Cerebellar nuclear complex (tissue), 1 donor: ENCODE results near the gene STAMBP.
"Not testable (repeated sequence)": the region's sequence is repeated elsewhere in the genome, so short reads cannot be mapped to it uniquely, and the experiment has no call there.

ENCODE experiments used
- DNase-seq, 2 experiments: peaks; one replicate each; lab custom pipeline; 2025; lab: John Stamatoyannopoulos, UW

STAMBP gene

DNA sequence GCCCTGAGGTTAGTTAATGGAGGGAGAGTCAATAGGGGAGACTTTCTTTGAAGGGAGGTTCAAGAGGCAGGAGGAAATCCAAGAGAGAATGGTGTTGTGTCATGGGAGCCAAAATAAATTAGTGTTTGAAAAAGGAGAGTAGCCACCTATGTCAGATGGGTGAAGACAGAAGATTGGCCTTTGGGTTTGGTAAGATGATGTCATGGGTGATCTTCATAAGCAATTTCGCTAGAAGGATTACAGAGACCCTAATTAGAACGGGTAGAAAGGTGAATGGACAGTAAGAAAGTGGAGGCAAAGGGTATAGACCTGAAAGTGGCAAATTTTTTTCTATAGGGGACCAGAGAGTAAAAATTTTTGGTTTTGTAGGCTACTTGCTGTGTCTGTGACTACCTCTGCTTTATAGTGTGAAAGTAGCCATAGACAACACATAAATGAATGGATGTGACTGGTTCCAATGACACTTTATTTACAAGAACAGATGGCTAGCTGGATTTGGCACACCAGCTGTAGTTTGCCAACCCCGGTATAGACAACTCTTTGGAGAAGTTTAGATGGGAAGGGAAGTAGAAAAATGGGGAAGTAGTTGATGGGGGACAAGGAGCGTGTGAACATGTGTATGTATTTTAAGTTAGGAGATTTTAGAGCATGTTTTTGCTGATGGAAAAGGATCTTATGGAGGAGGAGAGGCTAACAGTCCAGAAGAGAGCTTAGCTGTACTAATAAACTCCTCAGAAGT is 9.3 kb downstream of the STAMBP start:
- no peak for DNase-seq

DNA sequence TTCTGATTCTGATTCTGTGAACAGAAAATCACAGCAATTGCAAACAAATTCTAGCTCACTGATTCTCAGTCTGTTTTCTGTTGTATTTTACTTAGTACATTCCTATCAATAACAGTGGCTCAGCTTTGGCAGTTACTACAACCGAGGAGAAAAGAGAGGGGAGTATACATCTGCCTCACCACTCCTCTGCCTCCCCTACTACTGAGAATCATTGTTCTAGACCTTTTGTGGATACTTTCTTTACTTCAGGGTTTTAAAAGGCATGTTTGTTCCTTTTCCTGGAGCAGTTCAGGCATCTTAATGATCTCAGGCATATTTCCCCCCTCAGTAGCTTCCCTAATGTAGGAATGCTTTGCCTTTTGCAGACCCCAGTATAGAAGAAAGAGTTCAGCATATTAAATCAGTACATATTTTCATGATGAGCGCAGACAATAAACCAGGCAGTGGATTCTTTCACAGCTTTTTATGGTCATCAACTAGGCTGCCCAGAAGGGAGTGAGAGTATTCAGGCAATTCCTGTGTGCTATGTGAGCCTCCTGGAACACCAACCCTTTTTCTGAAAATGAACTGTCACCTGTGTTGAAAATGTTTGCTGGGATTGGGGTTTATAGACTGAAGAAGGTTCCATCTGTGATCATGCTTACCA is 10.3 kb downstream of the STAMBP start:
- no peak for DNase-seq

DNA sequence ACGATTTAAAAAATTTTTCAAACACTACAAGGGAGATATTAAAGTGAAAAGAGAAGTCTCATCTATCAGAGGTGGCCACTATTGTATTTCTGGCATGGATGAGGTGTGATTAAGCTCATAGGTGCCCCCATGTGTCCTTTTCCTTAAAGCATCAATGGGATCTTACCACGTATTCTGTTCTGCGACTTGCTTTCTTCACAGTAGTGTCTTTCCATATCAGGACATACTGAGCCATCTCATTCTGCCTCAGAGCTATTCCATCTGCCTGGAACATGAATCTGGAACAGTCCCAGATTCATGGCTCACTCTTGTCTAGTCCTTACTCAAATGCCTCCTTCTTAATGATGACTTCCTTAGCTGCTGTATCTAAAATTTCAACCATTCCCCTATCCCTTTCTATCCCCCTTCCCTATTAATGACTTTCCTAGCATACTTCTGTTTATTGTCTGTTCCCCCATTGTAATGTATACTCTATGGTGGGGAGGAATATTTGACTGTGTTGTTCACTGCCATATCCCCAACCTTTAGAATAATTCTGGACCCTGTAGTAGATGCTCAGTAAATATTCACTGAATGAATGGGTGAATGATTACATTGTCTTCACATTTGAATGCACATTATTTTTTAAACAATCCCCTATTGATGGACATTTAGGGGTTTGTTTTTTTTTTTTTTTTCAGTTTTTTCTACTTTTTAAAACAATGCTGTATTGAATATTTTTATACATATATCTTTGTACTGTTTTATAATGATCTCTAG is 11.1 kb downstream of the STAMBP start:
- DNase-seq = no peak

DNA sequence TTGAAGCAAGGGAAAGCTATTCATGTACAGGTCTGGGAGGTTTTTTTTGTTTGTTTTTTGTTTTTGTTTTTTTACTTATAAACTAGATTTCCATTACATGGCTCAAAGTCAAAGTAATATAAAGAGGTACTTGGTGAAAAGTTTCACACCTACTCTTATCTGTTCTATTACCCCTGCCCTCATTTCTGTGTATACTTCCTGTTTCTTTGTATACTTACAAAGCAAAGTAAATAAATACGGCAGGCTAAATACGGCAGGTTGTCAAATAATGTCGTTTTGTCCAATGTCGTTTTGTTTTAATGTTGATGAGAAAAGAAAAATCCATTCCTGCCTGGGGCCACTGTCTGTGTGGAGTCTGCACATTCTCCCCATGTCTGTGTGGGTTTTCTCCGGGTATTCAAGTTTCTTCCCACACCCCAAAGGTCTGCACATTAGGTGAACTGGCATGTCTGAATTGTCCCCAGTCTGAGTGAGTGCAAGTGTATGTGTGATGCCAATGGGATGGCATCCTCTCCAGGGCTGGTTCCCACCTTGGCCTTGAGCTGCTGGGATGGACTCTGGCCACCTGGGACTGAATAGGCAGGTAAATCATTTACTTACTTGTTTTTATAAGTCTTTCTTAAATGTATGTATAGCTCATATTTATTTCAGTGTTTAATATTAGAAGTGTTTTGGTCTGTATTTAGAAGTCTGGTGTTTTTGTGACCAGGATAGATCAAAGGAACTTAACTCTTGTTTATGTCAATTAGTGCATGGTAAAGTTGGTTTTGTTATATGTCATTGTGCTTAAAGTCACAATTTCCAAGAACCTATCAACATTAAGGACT is 13.4 kb downstream of the STAMBP start:
- DNase-seq = no peak

- DNase-seq = no peak
Measured at GRCh38 chr2:73842739-73843019, 13.9 kb downstream of the STAMBP start.

- no peak for DNase-seq
Measured at GRCh38 chr2:73844087-73844486, 15.3 kb downstream of the STAMBP start.

DNA sequence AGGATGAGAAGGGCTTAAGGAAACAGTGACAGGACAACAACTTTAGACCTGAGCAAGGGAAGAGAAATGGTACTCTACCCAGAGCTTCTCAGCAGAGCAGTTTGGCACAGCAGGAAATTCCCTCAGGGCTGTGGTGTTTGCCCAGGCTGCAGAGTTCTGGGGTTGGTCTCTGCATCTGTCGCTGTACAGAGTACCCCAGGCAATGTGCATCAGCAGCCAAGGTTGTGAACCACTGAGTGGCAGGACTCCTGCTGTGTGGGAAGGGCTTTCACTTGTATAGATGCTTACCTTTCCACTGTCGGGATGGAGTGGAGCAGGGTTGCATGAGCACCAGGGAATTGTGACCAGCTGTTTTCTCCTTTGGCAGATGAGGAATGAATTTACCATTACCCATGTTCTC is 21.2 kb downstream of the STAMBP start:
- DNase-seq = no peak

DNA sequence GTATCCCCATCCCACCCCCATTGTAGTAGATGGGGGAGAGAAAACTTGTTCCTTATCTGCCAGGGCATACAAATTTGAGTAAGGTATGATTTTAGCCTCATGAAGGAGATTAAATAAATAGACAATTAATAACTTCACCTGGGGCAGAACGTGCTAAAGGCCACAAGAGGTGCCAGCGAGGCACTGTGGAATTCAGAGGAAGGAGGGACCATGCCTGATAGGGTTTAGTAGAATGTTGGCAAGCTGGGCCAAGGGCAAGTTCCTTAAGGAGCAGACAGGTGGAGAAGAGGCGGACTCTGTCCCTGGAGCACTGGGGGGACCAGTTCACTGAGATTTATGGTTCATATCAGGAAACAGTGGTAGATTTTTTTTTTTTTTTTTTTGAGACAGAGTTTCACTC is 22.5 kb downstream of the STAMBP start:
- DNase-seq = no peak

GRCh38 chr2:73852020-73852419 is 23.3 kb downstream of the STAMBP start:
- DNase-seq = no peak

DNA sequence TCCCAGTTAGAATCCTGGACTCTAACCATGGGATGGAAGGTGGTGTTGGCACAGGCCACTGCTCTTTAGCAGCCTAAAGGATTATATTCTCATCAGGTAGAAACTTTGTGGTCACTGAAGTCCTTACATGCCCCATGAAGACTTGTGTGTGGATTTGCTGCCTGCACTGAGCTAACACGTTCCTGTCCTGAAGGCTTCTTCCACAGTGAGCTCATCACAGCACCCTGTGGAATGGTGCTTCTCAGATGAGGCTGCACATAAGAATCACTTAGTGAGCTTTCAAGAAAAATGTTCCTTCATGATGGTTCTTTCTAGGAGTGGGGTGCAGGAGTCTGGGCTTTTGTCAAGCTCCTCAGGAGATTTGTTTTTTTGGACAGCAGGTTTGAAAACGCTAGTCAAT is 26.8 kb downstream of the STAMBP start:
- no peak for DNase-seq

- no peak for DNase-seq
Measured at GRCh38 chr2:73856214-73856613, 27.5 kb downstream of the STAMBP start.

GRCh38 chr2:73859721-73860586 is 31.2 kb downstream of the STAMBP start:
- no peak for DNase-seq

GRCh38 chr2:73862987-73863386 is 34.2 kb downstream of the STAMBP start:
- DNase-seq = no peak

- DNase-seq = no peak
Measured at GRCh38 chr2:73868204-73868978, 39.6 kb downstream of the STAMBP start.

GRCh38 chr2:73870084-73870483 is 41.3 kb downstream of the STAMBP start:
- no peak for DNase-seq

DNA sequence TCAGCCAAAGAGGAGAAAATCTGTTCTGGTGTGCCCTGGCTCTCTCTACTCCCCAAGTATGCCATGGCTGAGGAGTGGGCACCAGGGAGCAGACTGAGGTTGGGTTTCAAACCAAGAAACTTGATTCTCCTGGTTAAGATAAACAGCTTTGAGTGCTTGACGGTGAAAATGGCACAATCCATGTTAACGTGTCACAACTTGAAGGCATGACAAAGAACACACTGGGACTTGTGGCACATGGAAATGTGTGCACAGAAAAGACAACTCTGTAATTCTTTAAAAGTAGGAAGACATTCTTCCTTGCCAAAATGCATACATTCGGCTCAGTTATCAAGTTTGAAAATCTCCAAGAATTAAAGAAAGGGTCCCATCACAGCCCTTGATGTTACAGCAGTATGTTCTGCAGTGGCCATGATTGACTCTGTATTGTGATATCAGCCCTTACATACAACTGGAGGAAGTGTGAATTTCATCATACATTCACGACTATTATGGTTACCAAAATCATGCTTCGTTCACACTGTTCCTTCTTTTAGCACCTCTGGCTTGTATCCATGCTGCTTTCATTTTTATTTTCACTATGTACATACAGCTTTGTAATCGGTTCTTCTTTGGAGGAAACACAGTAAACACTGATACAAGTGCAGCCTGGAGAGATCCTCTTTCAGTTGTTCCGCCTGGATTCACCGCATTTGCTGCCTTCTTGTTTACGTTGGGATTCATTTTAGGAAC is 48.5 kb downstream of the STAMBP start:
- DNase-seq = no peak

DNA sequence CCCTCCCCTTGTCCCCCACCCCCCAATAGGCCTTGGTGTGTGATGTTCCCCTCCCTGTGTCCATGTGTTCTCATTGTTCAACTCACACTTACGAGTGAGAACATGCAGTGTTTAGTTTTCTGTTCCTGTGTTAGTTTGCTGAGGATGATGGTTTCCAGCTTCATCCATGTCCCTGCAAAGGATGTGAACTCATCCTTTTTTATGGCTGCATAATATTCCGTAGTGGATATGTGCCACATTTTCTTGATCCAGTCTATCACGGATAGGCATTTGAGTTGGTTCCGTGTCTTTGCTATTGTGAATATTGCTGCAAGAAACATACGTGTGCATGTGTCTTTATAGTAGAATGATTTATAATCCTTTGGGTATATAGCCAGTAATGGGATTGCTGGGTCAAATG is 49.2 kb downstream of the STAMBP start:
- not testable (repeated sequence) for DNase-seq

DNA sequence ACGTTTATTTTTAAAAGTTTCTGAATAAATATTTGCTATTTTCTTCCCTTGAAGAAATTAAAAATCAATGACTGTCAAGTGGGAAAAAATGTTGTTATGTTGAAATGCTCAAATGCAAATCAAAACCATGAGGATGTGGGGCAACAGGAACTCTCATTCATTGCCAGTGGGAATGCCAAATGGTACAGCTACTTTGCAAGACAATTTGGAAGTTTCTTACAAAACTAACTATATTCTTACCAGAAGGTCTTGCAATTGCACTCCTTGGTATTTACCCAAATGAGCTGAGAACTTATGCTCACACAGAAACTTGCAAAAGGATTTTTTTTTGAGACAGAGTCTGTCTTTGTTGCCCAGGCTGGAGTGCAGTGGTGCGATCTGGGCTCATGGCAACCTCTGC is 56.6 kb downstream of the STAMBP start:
- DNase-seq = no peak

DNA sequence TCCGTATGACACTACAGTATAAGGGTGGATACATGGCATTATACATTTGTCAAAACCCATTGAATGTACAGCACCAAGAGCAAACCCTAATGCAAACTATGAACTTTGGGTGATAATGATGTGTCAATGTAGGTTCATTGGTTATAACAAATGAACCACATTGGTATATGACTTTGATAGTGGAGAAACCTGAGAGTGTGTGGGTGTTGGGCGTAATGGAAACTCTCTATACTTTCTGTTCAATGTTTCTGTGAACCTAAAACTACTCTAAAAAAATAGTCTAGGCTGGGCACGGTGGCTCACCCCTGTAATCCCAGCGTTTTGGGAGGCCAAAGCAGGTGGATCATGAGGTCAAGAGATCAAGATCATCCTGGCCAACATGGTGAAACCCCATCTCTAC is 57.6 kb downstream of the STAMBP start:
- no peak for DNase-seq
